K562 (cell line): ENCODE results near the gene USP7. TPM values are rescaled to one million over a fixed set of nuclear protein-coding genes. Genes with fewer than 3 reads are reported as not detected.

Experiments used
- ARNT ChIP-seq, 2 experiments: fragments of 450-650 bp; IDR thresholded peaks; 2 replicates each; pipeline ENCODE4 v1.6.1; 2016; ENCODE audit warnings: mild to moderate bottlenecking in 1 of 2
- CBFA2T3 ChIP-seq: fragments of 450-650 bp; IDR thresholded peaks from 2 replicates; pipeline ENCODE4 v1.6.1; 2017
- HMBOX1 ChIP-seq: sonication (generic); IDR thresholded peaks from 2 replicates; pipeline ENCODE4 v1.6.1; 2016
- NCOA1 ChIP-seq: fragments of 450-650 bp; IDR thresholded peaks from 2 replicates; pipeline ENCODE4 v1.6.1; 2016; ENCODE audit warnings: low read depth
- PYGO2 ChIP-seq: fragments of 450-650 bp; IDR thresholded peaks from 2 replicates; pipeline ENCODE4 v1.6.1; 2016; ENCODE audit warnings: mild to moderate bottlenecking, missing genetic modification characterization, moderate library complexity, missing compliant biosample characterization
- SMAD4 ChIP-seq: fragments of 250-450 bp; sonication (Bioruptor Pico); conservative IDR thresholded peaks from 2 replicates; pipeline ENCODE4 v1.8.0; 2021; ENCODE audit warnings: inconsistent platforms, mild to moderate bottlenecking, moderate library complexity
- SRF ChIP-seq, 2 experiments: fragments of 250-450, 450-650 bp in 1 of 2; sonication (Bioruptor Pico) in 1 of 2; sonication (generic) in 1 of 2; formaldehyde crosslinking; IDR thresholded peaks; 2 replicates each; pipeline versions ENCODE4 v1.5.0 to v1.5.1; 2020 to 2022; ENCODE audit warnings: mild to moderate bottlenecking in 1 of 2, missing genetic modification reagents in 1 of 2
- TCF15 ChIP-seq: fragments of 250-450 bp; sonication (Bioruptor Pico); IDR thresholded peaks from 2 replicates; pipeline ENCODE4 v1.8.0; 2022; ENCODE audit warnings: moderate library complexity, mild to moderate bottlenecking, inconsistent platforms
- THAP12 ChIP-seq: fragments of 250-450 bp; sonication (Bioruptor Pico); IDR thresholded peaks from 2 replicates; pipeline ENCODE4 v1.9.0; 2021; ENCODE audit warnings: mild to moderate bottlenecking, inconsistent platforms
- ZNF175 ChIP-seq: fragments of 200-800 bp; sonication (Bioruptor generic); IDR thresholded peaks from 2 replicates; pipeline ENCODE4 v1.6.1; 2016; ENCODE audit warnings: low read depth, mild to moderate bottlenecking, missing genetic modification characterization, missing compliant biosample characterization
- ZNF583 ChIP-seq: fragments of 250-450 bp; sonication (Bioruptor Pico); IDR thresholded peaks from 2 replicates; pipeline ENCODE4 v1.4.0; 2020
- polyA plus RNA-seq, 8 experiments: library from polyadenylated mRNA; depleted of rRNA in 4 of 8; stranded (reverse) in 5 of 8; unstranded in 3 of 8; fragments of >200 nt; fragmentation: Nextera tagmentation in 2 of 8; fragmentation: Illumina TruSeq in 1 of 8; extraction: Ambion mirVana in 2 of 8; extraction: Trizol in 1 of 8; gene quantifications; 2 replicates each; pipeline versions ENCODE4 v1.2.1 to v1.2.3, GENCODE V29; 2011 to 2014; ENCODE audit warnings: inconsistent platforms in 1 of 8, missing spikeins in 1 of 8
- total RNA-seq, 7 experiments: library from RNA; depleted of rRNA in 6 of 7; stranded (reverse); fragments of >200 nt in 6 of 7; fragmentation: Illumina TruSeq in 2 of 7; extraction: Trizol in 2 of 7; gene quantifications; 2 replicates each; pipeline versions ENCODE4 v1.2.1 to v1.2.3, GENCODE V29; 2011 to 2021; ENCODE audit warnings: low replicate concordance in 1 of 7
- TF ChIP-seq, protein P1 (sequence below): sonication (generic); formaldehyde crosslinking; IDR thresholded peaks from 2 replicates; pipeline ENCODE4 v1.8.0; 2022; ENCODE audit warnings: missing genetic modification reagents, mild to moderate bottlenecking, borderline replicate concordance

The USP7 gene
- total and polyA plus RNA-seq, 9 of the 15 experiments (the other 6 are each of a cell fraction or from before 2014, with no cell fraction given), result 17.1 to 145 (median 57.9) TPM

GRCh38 chr16:8868416-8869211 lies 95.1 kb downstream of the USP7 start, which contains the start of gene CARHSP1 (continued):
- TF ChIP-seq THAP12 (CRISPR knock-in tag) (no peak), HMBOX1 (no peak), NCOA1 (no peak; the same call in 1 of the 2 replicates), SRF (CRISPR knock-in tag; IDR thresholded peaks at IDR 0.05) (no peak), ZNF583 (no peak), ZNF175 (CRISPR knock-in tag) (no peak), ARNT (IDR thresholded peaks at IDR 0.05) (no peak), CBFA2T3 (peak; percentile 87), SMAD4 (CRISPR knock-in tag) (peak; percentile 98), PYGO2 (tag) (no peak), TCF15 (CRISPR knock-in tag) (no peak)
- TF ChIP-seq, protein P1, sequence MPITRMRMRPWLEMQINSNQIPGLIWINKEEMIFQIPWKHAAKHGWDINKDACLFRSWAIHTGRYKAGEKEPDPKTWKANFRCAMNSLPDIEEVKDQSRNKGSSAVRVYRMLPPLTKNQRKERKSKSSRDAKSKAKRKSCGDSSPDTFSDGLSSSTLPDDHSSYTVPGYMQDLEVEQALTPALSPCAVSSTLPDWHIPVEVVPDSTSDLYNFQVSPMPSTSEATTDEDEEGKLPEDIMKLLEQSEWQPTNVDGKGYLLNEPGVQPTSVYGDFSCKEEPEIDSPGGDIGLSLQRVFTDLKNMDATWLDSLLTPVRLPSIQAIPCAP (CRISPR knock-in tag), result 0 out of 2 replicates have a peak, but pooled peaks have one; percentile 37
